ENCODE results near the gene HP1BP3. TPM values are rescaled to one million over a fixed set of nuclear protein-coding genes. Genes with fewer than 3 reads are reported as not detected.
A peak's percentile ranks its signal among the peaks of the same experiment; 100 is the strongest.

The HP1BP3 gene
- total RNA-seq, 1 experiment from 2014 or later, result 263 TPM

GRCh38 chr1:20785907-20786252 is 1.2 kb downstream of the HP1BP3 start:
- peak overlapping the region; percentile 73 to 84 for H3K4me3 ChIP-seq (ENCODE audit: low read depth in 2 of 2, low read length in 2 of 2)
- H3K36me3 ChIP-seq (ENCODE audit: control insufficient read depth, insufficient read depth, low read length), result no peaks in the 10 kb centered on the region; the same call in 1 of the 2 replicates
- H3K4me1 ChIP-seq (ENCODE audit: control insufficient read depth, insufficient read depth, low read length), result peaks cover 29% of the 10 kb centered on the region
- POLR2A ChIA-PET, result interaction anchor here (0.6 to 1.0 kb wide), 7 partner anchors 8 to 1150 kb away, joined by 3 to 17 read pairs (median 6); no protein-coding TSS in a partner anchor
- in situ Hi-C loops (cut with HindIII; ENCODE audit: low pct_unique_long_range_greater_than_20kb, low sequenced_read_pairs), result no loop called here
- CTCF ChIA-PET, result no interaction called here
- intact Hi-C loops (cut with micrococcal nuclease; ENCODE audit: unreplicated experiment), result no loop called here
- no peak for TF ChIP-seq SIN3A (IDR thresholded peaks at IDR 0.05; ENCODE audit: borderline replicate concordance, insufficient read depth, low read depth, low read length)
- TF ChIP-seq TCF7L2 (IDR thresholded peaks at IDR 0.05; ENCODE audit: low read depth, low read length), result no peak
- TF ChIP-seq CTCF (IDR thresholded peaks at IDR 0.05), result no peak
- no peak for TF ChIP-seq POLR2AphosphoS5 (IDR thresholded peaks at IDR 0.05; ENCODE audit: low read depth, low read length)
- no peak for TF ChIP-seq REST (IDR thresholded peaks at IDR 0.05; ENCODE audit: insufficient read depth in 1 of 2, low read depth in 2 of 2, low read length in 1 of 2)
- no peak for ATAC-seq
- H3K27me3 ChIP-seq (ENCODE audit: control insufficient read depth, insufficient read depth, low read length), result no peaks in the 10 kb centered on the region
- no peaks in the 10 kb centered on the region for H3K9me3 ChIP-seq (ENCODE audit: control insufficient read depth, insufficient read depth, low read depth, low read length)
- BruUV-seq (replicated peaks), result no TSS peak
- DNase-seq (ENCODE audit: low read depth, low spot score), result no peak
- H3K27ac ChIP-seq (ENCODE audit: low read length), result peak overlapping the region; percentile 92

GRCh38 chr1:20775700-20776099 is 11.4 kb downstream of the HP1BP3 start:
- ChIA-PET POLR2A (no interaction called here), CTCF (no interaction called here)
- Histone ChIP-seq H3K4me1 (ENCODE audit: control insufficient read depth, insufficient read depth, low read length) (peaks cover 3% of the 10 kb centered on the region; the same call in 1 of the 2 replicates), H3K9me3 (ENCODE audit: control insufficient read depth, insufficient read depth, low read depth, low read length) (no peaks in the 10 kb centered on the region), H3K27ac (ENCODE audit: low read length) (no peak overlapping the region), H3K4me3 (ENCODE audit: low read depth in 2 of 2, low read length in 2 of 2) (no peak overlapping the region), H3K27me3 (ENCODE audit: control insufficient read depth, insufficient read depth, low read length) (no peaks in the 10 kb centered on the region), H3K36me3 (ENCODE audit: control insufficient read depth, insufficient read depth, low read length) (peaks cover 59% of the 10 kb centered on the region)
- intact Hi-C loops (cut with micrococcal nuclease; ENCODE audit: unreplicated experiment) (no loop called here), in situ Hi-C loops (cut with HindIII; ENCODE audit: low pct_unique_long_range_greater_than_20kb, low sequenced_read_pairs) (no loop called here)
- DNase-seq (ENCODE audit: low read depth, low spot score) (no peak), ATAC-seq (no peak)
- BruUV-seq (replicated peaks), result no TSS peak
- TF ChIP-seq POLR2AphosphoS5 (IDR thresholded peaks at IDR 0.05; ENCODE audit: low read depth, low read length) (no peak), CTCF (IDR thresholded peaks at IDR 0.05) (no peak), SIN3A (IDR thresholded peaks at IDR 0.05; ENCODE audit: borderline replicate concordance, insufficient read depth, low read depth, low read length) (no peak), TCF7L2 (IDR thresholded peaks at IDR 0.05; ENCODE audit: low read depth, low read length) (no peak), REST (IDR thresholded peaks at IDR 0.05; ENCODE audit: insufficient read depth in 1 of 2, low read depth in 2 of 2, low read length in 1 of 2) (no peak)

Measured in Panc1 (cell line).